ENCODE data around the gene CD52. TPM values are rescaled to one million over a fixed set of nuclear protein-coding genes. Genes with fewer than 3 reads are reported as not detected.
A peak's percentile ranks its signal among the peaks of the same experiment; 100 is the strongest.

Gene CD52
- total and polyA plus RNA-seq, 2 of the 13 experiments (the other 11 are each of a cell fraction or from before 2014, with no cell fraction given) = 0.32 TPM; not detected in 1

DNA sequence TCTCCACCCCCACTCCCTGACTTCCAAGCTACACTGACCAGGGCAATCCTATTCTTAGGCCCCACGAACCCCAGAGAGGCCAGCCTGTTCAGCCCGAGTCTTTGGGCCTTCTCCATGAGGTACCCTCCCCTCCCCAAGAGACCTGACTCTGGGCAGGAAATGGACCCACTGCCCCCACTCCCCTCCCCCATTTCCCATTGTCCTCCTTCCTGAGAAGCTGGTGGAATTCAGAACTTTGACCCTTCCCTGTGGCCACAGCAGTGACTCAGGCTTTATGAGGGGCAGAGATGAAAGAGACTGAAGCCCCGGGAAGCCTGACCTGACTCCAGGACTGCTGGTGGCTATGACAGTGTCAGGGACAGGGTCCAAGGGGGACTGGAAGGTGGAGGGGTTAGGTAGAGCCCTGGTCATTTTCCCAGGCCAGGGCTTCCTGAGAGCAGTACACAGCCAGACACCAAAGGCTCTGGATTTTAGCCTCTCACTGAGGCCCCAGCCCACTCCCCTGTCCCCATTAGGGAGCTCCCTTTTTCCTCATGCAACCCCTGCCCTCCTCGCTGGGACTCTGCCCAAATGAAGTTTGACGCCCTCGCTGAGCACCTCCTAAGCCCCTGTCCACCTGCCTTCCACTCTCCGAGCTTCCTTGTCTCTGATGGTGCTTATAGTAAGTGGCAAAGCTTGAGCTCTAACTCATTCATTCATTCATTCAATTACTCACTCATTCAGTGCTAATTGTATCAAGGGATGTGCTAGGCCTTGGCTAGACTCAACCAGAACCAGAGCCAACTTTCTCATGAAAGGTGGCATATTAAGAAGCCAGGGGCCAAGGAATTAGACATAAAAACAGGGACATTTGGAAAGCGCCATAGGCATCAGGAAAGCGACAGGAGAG lies 33.2 kb downstream of the CD52 start (continued):
- TF ChIP-seq, protein P1, sequence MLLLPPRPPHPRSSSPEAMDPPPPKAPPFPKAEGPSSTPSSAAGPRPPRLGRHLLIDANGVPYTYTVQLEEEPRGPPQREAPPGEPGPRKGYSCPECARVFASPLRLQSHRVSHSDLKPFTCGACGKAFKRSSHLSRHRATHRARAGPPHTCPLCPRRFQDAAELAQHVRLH (CRISPR knock-in tag; IDR thresholded peaks at IDR 0.05; ENCODE audit: borderline replicate concordance, low read depth) = peak; percentile 30; the same call in 1 of the 2 replicates
- no peak for TF ChIP-seq ZFP36 (IDR thresholded peaks at IDR 0.05; ENCODE audit: borderline replicate concordance, low read depth, low read length, partially characterized antibody)
- peak; percentile 39; the same call in 1 of the 2 replicates for TF ChIP-seq ZSCAN9 (CRISPR knock-in tag; IDR thresholded peaks at IDR 0.05; ENCODE audit: borderline replicate concordance)
- peak; percentile 87; the same call in 1 of the 2 replicates for TF ChIP-seq BRD4 (CRISPR knock-in tag; IDR thresholded peaks at IDR 0.05)
- TF ChIP-seq PPARG (CRISPR knock-in tag; conservative IDR thresholded peaks at IDR 0.05) = peak; percentile 83
- TF ChIP-seq NFYB (CRISPR knock-in tag; IDR thresholded peaks at IDR 0.05) = no peak
- peak; percentile 69; the same call in 1 of the 2 replicates for TF ChIP-seq CREB1 (IDR thresholded peaks at IDR 0.05)
- TF ChIP-seq CREB1 (CRISPR knock-in tag; IDR thresholded peaks at IDR 0.05) = peak; percentile 88
- no peak for TF ChIP-seq ZNF354B (CRISPR knock-in tag; IDR thresholded peaks at IDR 0.05)
- peak; percentile 66; the same call in 1 of the 2 replicates for TF ChIP-seq ZBTB7A (CRISPR knock-in tag; IDR thresholded peaks at IDR 0.05)
- TF ChIP-seq GATAD1 (CRISPR knock-in tag; IDR thresholded peaks at IDR 0.05) = peak; percentile 53; the same call in 1 of the 2 replicates
- TF ChIP-seq PAX8 (CRISPR knock-in tag; IDR thresholded peaks at IDR 0.05; ENCODE audit: borderline replicate concordance) = 0 out of 2 replicates have a peak, but pooled peaks have one; percentile 54
- no peak for TF ChIP-seq NCOA5 (CRISPR knock-in tag; IDR thresholded peaks at IDR 0.05)
- TF ChIP-seq FOXJ3 (CRISPR knock-in tag; IDR thresholded peaks at IDR 0.05; ENCODE audit: borderline replicate concordance) = no peak
- no peak; the same call in 1 of the 2 replicates for TF ChIP-seq ZNF766 (CRISPR knock-in tag; IDR thresholded peaks at IDR 0.05; ENCODE audit: borderline replicate concordance)
- TF ChIP-seq NR2F1 (CRISPR knock-in tag; IDR thresholded peaks at IDR 0.05) = peak; percentile 85 to 93
- no peak for TF ChIP-seq NFYC (CRISPR knock-in tag; IDR thresholded peaks at IDR 0.05)
- peak; percentile 29 for TF ChIP-seq CBX1 (IDR thresholded peaks at IDR 0.05; ENCODE audit: low read depth)
- TF ChIP-seq, protein P2, sequence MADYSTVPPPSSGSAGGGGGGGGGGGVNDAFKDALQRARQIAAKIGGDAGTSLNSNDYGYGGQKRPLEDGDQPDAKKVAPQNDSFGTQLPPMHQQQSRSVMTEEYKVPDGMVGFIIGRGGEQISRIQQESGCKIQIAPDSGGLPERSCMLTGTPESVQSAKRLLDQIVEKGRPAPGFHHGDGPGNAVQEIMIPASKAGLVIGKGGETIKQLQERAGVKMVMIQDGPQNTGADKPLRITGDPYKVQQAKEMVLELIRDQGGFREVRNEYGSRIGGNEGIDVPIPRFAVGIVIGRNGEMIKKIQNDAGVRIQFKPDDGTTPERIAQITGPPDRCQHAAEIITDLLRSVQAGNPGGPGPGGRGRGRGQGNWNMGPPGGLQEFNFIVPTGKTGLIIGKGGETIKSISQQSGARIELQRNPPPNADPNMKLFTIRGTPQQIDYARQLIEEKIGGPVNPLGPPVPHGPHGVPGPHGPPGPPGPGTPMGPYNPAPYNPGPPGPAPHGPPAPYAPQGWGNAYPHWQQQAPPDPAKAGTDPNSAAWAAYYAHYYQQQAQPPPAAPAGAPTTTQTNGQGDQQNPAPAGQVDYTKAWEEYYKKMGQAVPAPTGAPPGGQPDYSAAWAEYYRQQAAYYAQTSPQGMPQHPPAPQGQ (CRISPR knock-in tag; IDR thresholded peaks at IDR 0.05; ENCODE audit: borderline replicate concordance) = no peak
- TF ChIP-seq, protein P3, sequence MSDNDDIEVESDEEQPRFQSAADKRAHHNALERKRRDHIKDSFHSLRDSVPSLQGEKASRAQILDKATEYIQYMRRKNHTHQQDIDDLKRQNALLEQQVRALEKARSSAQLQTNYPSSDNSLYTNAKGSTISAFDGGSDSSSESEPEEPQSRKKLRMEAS (IDR thresholded peaks at IDR 0.05) = no peak; the same call in 1 of the 2 replicates

All from HepG2 (cell line).